Type B pancreatic cell (in vitro differentiated cells): ENCODE data around the gene DACH2. TPM values are rescaled to one million over a fixed set of nuclear protein-coding genes. Genes with fewer than 3 reads are reported as not detected.

Experiments used
- DNase-seq: peaks from one replicate; pipeline ENCODE4 v3.0.0; 2021; ENCODE audit warnings: mixed read lengths; ENCODE audit not compliant: unreplicated experiment; ENCODE audit errors: extremely low spot score
- H3K27ac Mint-ChIP-seq: 2 replicates; pipeline ENCODE4 v1.8.0; 2021; ENCODE audit warnings: mild to moderate bottlenecking, mixed read lengths
- H3K27me3 Mint-ChIP-seq: 2 replicates; pipeline ENCODE4 v1.8.0; 2021; ENCODE audit warnings: mixed read lengths
- H3K36me3 Mint-ChIP-seq: 2 replicates; pipeline ENCODE4 v1.8.0; 2021; ENCODE audit warnings: mixed read lengths
- H3K4me1 Mint-ChIP-seq: one replicate; pipeline ENCODE4 v1.8.0; 2021; ENCODE audit warnings: mixed read lengths; ENCODE audit not compliant: unreplicated experiment
- H3K4me3 Mint-ChIP-seq: 2 replicates; pipeline ENCODE4 v1.8.0; 2021; ENCODE audit warnings: mild to moderate bottlenecking, mixed read lengths
- H3K9me3 Mint-ChIP-seq: 2 replicates; pipeline ENCODE4 v1.8.0; 2021; ENCODE audit warnings: mixed read lengths
- long read RNA-seq: library from polyadenylated mRNA; unstranded; transcript quantifications from one replicate; pipeline ENCODE4 v2.0.0, GENCODE V29; 2020
- total RNA-seq: library from RNA; stranded (reverse); gene quantifications from 2 replicates; pipeline ENCODE4 v1.2.1, GENCODE V29; 2021; ENCODE audit warnings: low replicate concordance
- TF ChIP-seq, protein P1 (sequence below): fragments of 200-600 bp; sonication (generic); conservative IDR thresholded peaks from 2 replicates; pipeline ENCODE4 v1.5.0; 2021; ENCODE audit warnings: antibody characterized with exemption, mild to moderate bottlenecking

DACH2 gene
- 4.2 and 12.8 TPM in 2 replicates for total RNA-seq
- long read RNA-seq, partial matches to known transcripts = 3 of 7 reads
- long read RNA-seq, other reads (novel, unspliced or antisense) = 4 of 7 reads

DNA sequence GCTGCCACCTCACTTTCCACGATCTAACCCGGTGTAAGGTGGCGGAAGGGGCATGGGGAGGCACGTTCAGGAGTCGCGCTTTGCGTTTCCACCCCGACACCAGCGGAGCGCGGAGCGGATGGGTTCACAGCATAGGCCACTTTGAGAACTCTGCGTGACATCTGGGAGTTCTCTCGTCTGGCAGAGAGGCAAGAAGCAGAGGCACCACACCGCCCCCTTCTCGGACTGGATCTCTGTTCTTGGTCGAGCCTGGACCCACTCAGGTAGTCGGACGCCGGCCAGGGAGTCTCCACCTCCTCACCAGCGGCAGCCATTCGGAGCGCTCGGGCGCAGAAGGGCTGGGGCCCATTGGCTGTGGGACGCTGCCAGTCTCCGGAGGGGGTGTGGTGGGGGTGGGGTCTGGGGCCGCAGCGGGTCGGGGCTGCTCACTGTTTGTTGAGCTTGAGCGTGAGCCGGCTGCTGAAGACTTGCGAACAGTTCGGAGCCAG, at the start of gene DACH2:
Gene DACH2 (plus strand): TSS at position 428 of the 488 bp plus-strand sequence.
- TF ChIP-seq, protein P1, sequence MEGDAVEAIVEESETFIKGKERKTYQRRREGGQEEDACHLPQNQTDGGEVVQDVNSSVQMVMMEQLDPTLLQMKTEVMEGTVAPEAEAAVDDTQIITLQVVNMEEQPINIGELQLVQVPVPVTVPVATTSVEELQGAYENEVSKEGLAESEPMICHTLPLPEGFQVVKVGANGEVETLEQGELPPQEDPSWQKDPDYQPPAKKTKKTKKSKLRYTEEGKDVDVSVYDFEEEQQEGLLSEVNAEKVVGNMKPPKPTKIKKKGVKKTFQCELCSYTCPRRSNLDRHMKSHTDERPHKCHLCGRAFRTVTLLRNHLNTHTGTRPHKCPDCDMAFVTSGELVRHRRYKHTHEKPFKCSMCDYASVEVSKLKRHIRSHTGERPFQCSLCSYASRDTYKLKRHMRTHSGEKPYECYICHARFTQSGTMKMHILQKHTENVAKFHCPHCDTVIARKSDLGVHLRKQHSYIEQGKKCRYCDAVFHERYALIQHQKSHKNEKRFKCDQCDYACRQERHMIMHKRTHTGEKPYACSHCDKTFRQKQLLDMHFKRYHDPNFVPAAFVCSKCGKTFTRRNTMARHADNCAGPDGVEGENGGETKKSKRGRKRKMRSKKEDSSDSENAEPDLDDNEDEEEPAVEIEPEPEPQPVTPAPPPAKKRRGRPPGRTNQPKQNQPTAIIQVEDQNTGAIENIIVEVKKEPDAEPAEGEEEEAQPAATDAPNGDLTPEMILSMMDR = no peak

DNA sequence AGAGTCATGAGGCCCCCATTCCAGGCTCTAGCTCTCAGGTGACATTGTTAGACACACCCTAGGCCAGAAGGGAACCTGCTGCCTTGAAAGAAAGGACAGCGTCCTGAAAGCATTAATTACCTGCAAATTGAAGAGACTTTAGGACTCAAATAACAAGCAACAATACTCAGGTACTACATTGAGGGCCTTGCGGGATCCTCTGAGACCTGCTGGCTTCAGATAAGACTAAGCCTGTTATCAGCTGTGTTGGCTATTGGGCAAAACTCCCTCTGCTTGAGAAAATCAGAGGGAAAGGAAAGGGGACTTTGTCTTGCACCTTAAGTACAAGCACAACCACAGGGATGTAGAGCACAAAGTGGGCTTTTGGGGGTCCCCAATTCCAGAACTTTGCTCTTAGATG, 45.9 kb upstream of the DACH2 start:
- TF ChIP-seq, protein P1 = no peak
- H3K4me3 Mint-ChIP-seq = no peak overlapping the region
- H3K27me3 Mint-ChIP-seq = no peaks in the 10 kb centered on the region
- H3K4me1 Mint-ChIP-seq = no peaks in the 10 kb centered on the region
- no peak overlapping the region for H3K27ac Mint-ChIP-seq
- no peak for DNase-seq
- no peaks in the 10 kb centered on the region for H3K36me3 Mint-ChIP-seq
- H3K9me3 Mint-ChIP-seq = no peaks in the 10 kb centered on the region

More for the DNA sequence above, at the start of gene DACH2:
- Mint-ChIP-seq H3K4me1 (peaks cover 9% of the 10 kb centered on the region), H3K9me3 (no peaks in the 10 kb centered on the region), H3K4me3 (peak within 1 kb of the TSS; percentile 94), H3K27me3 (peaks cover 58% of the 10 kb centered on the region), H3K27ac (peak within 1 kb of the TSS; percentile 62), H3K36me3 (no peaks in the 10 kb centered on the region)
- DNase-seq = peak; percentile 93

DNA sequence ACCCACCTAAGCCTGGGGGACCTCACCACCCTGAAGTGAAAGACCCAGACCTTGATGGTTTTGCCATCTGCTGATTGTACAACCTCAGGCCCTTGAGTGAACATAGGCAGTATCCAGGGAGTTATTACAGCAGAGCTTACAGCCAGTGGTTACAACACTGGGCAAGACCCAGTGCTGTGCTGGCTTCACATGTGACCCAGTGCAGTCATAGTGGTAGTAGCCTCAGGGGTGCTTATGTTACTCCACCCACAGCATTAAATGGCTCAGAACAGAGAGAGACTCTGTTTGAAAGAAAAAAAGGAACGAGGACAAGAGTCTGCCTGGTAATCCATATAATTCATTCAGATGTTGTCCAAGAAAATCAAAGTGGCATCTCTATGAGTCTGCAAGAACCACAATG, 45.2 kb upstream of the DACH2 start:
- Mint-ChIP-seq H3K4me1 (no peaks in the 10 kb centered on the region), H3K36me3 (no peaks in the 10 kb centered on the region), H3K27me3 (no peaks in the 10 kb centered on the region), H3K9me3 (no peaks in the 10 kb centered on the region), H3K27ac (no peak overlapping the region), H3K4me3 (no peak overlapping the region)
- TF ChIP-seq, protein P1 = no peak
- no peak for DNase-seq

DNA sequence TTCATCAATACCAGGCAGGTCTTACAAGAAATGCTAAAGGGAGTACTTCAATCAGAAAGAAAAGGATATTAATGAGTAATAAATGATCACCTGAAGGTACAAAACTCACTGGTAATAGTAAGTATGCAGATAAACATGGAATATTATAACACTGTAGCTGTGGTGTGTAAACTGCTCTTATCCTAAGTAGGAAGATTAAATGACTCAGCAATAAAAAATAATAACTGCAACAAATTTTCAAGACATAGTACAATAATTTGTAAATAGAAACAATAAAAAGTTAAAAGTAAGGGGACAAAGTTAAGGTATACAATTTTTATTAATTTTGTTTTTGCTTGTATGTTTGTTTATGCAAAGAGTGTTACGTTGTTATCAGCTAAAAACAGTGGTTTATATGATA, 43.7 kb upstream of the DACH2 start:
- H3K9me3 Mint-ChIP-seq = no peaks in the 10 kb centered on the region
- no peaks in the 10 kb centered on the region for H3K4me1 Mint-ChIP-seq
- no peaks in the 10 kb centered on the region for H3K27me3 Mint-ChIP-seq
- no peak overlapping the region for H3K4me3 Mint-ChIP-seq
- no peaks in the 10 kb centered on the region for H3K36me3 Mint-ChIP-seq
- DNase-seq = no peak
- H3K27ac Mint-ChIP-seq = no peak overlapping the region
- TF ChIP-seq, protein P1 = no peak

DNA sequence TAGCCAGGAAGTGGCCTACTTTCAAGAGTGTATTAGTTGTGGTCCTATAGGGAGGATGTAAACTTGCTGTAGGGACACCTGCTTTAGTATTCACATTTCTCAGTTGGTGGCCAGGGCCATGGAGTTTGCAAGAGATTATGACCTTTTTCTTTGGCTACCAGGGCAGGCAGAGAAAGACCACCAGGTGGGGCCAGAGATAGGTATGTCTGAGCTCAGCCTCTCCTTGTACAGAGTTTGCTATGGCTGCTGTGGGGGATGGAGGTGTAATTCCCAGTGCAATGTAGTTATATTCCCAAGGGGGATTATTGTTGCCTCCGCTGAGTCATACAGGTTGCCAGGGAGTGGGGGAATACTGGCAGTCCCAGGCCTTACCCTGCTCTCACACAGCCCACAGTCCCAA, 26.3 kb upstream of the DACH2 start:
- peaks cover 5% of the 10 kb centered on the region for H3K9me3 Mint-ChIP-seq
- no peaks in the 10 kb centered on the region for H3K27me3 Mint-ChIP-seq

More for the DNA sequence above, 26.3 kb upstream of the DACH2 start:
- TF ChIP-seq, protein P1 = no peak
- no peaks in the 10 kb centered on the region for H3K4me1 Mint-ChIP-seq
- no peak for DNase-seq
- no peaks in the 10 kb centered on the region for H3K36me3 Mint-ChIP-seq
- H3K4me3 Mint-ChIP-seq = no peak overlapping the region
- no peak overlapping the region for H3K27ac Mint-ChIP-seq
